ENCODE measurements around the gene EIF2B4. TPM values are rescaled to one million over a fixed set of nuclear protein-coding genes. Genes with fewer than 3 reads are reported as not detected.

EIF2B4 gene
- total and polyA plus RNA-seq, 2 of the 13 experiments (the other 11 are each of a cell fraction or from before 2014, with no cell fraction given), result 91.5 to 96.4 TPM

DNA sequence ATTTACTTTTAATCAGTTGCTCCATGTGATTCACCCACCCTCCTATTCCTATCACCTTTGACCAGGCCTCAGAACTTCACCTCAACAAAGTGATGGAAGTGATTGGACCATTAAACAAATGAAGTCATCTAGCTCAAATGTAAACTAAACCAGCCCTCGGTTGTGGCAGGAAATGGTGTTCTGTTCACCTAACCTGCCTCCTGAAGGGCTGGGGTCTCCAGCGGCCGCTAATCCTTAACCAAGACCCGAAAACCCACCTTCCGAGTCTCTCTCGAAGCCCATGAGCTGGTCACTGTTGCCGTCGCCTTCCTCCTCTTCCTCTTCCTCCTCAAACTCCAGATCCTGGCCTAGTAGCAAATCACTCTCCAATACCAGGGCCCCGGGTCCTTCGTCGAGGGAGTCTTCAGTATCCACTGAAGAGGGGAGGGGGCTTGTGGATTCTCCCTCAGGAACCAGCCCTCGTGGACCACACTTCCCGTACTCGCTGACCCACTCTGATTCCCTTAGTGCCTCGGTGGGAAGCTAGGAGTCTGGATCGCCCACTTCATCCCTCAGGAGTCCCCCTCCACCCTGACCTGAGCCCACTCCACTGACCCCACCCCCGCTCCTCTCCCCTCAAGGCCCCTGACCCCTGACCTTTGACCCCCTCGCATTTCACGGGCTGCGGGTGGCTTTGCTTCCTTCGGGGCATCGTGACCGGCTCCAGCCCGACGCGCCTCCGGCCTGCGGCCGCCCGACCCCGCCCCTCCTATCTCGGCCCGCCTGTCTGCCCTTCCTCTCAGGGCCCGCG lies 9.9 kb upstream of the EIF2B4 start (continued):
- TF ChIP-seq, protein P1, sequence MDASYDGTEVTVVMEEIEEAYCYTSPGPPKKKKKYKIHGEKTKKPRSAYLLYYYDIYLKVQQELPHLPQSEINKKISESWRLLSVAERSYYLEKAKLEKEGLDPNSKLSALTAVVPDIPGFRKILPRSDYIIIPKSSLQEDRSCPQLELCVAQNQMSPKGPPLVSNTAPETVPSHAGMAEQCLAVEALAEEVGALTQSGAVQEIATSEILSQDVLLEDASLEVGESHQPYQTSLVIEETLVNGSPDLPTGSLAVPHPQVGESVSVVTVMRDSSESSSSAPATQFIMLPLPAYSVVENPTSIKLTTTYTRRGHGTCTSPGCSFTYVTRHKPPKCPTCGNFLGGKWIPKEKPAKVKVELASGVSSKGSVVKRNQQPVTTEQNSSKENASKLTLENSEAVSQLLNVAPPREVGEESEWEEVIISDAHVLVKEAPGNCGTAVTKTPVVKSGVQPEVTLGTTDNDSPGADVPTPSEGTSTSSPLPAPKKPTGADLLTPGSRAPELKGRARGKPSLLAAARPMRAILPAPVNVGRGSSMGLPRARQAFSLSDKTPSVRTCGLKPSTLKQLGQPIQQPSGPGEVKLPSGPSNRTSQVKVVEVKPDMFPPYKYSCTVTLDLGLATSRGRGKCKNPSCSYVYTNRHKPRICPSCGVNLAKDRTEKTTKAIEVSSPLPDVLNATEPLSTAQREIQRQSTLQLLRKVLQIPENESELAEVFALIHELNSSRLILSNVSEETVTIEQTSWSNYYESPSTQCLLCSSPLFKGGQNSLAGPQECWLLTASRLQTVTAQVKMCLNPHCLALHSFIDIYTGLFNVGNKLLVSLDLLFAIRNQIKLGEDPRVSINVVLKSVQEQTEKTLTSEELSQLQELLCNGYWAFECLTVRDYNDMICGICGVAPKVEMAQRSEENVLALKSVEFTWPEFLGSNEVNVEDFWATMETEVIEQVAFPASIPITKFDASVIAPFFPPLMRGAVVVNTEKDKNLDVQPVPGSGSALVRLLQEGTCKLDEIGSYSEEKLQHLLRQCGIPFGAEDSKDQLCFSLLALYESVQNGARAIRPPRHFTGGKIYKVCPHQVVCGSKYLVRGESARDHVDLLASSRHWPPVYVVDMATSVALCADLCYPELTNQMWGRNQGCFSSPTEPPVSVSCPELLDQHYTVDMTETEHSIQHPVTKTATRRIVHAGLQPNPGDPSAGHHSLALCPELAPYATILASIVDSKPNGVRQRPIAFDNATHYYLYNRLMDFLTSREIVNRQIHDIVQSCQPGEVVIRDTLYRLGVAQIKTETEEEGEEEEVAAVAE (CRISPR knock-in tag; IDR thresholded peaks at IDR 0.05; ENCODE audit: borderline replicate concordance), result 0 out of 2 replicates have a peak, but pooled peaks have one; percentile 18
- TF ChIP-seq, protein P2, sequence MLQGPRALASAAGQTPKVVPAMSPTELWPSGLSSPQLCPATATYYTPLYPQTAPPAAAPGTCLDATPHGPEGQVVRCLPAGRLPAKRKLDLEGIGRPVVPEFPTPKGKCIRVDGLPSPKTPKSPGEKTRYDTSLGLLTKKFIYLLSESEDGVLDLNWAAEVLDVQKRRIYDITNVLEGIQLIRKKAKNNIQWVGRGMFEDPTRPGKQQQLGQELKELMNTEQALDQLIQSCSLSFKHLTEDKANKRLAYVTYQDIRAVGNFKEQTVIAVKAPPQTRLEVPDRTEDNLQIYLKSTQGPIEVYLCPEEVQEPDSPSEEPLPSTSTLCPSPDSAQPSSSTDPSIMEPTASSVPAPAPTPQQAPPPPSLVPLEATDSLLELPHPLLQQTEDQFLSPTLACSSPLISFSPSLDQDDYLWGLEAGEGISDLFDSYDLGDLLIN (CRISPR knock-in tag; IDR thresholded peaks at IDR 0.05; ENCODE audit: borderline replicate concordance), result no peak
- TF ChIP-seq, protein P3, sequence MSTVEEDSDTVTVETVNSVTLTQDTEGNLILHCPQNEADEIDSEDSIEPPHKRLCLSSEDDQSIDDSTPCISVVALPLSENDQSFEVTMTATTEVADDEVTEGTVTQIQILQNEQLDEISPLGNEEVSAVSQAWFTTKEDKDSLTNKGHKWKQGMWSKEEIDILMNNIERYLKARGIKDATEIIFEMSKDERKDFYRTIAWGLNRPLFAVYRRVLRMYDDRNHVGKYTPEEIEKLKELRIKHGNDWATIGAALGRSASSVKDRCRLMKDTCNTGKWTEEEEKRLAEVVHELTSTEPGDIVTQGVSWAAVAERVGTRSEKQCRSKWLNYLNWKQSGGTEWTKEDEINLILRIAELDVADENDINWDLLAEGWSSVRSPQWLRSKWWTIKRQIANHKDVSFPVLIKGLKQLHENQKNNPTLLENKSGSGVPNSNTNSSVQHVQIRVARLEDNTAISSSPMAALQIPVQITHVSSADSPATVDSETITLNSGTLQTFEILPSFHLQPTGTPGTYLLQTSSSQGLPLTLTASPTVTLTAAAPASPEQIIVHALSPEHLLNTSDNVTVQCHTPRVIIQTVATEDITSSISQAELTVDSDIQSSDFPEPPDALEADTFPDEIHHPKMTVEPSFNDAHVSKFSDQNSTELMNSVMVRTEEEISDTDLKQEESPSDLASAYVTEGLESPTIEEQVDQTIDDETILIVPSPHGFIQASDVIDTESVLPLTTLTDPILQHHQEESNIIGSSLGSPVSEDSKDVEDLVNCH (CRISPR knock-in tag; IDR thresholded peaks at IDR 0.05), result no peak
- TF ChIP-seq MEIS1 (CRISPR knock-in tag; IDR thresholded peaks at IDR 0.05; ENCODE audit: borderline replicate concordance), result peak; percentile 55; the same call in 1 of the 2 replicates
